WTC11 (cell line): ENCODE results near the gene CD6. TPM values are rescaled to one million over a fixed set of nuclear protein-coding genes. Genes with fewer than 3 reads are reported as not detected.

Source experiments
- ATAC-seq: fragments of 200-7000 bp; cut with Tn5 transposase; 2 replicates; pipeline ENCODE4 v1.10.0; 2021; ENCODE audit warnings: mild to moderate bottlenecking, moderate library complexity
- CTCF ChIA-PET: fragments of 300-600 bp; sonication (Branson Sonifier 250); formaldehyde crosslinking; loops from one replicate; lab custom pipeline; 2021; ENCODE audit warnings: antibody characterized with exemption; lab: Charles Lee
- POLR2A ChIA-PET: fragments of 350-600 bp; sonication (Branson Sonifier 250); formaldehyde crosslinking; loops from one replicate; lab custom pipeline; 2021; ENCODE audit warnings: antibody characterized with exemption; lab: Charles Lee
- DNase-seq: peaks from one replicate; pipeline ENCODE4 v3.0.0; 2021; ENCODE audit warnings: low spot score
- H3K27ac Mint-ChIP-seq: 2 replicates; pipeline ENCODE4 v1.8.0; 2021; ENCODE audit warnings: mixed read lengths
- H3K27me3 Mint-ChIP-seq: 2 replicates; pipeline ENCODE4 v1.8.0; 2021; ENCODE audit warnings: low read depth, mild to moderate bottlenecking, moderate library complexity, mixed read lengths
- H3K36me3 Mint-ChIP-seq: 2 replicates; pipeline ENCODE4 v1.8.0; 2021; ENCODE audit warnings: mixed read lengths
- H3K4me1 Mint-ChIP-seq: 2 replicates; pipeline ENCODE4 v1.8.0; 2022; ENCODE audit warnings: mixed read lengths
- H3K4me3 Mint-ChIP-seq: 2 replicates; pipeline ENCODE4 v1.8.0; 2021; ENCODE audit warnings: mild to moderate bottlenecking, moderate library complexity, mixed read lengths
- H3K9me3 Mint-ChIP-seq: 2 replicates; pipeline ENCODE4 v1.8.0; 2021; ENCODE audit warnings: mixed read lengths
- AFF4 ChIP-seq: sonication (generic); formaldehyde crosslinking; IDR thresholded peaks from 2 replicates; pipeline ENCODE4 v1.8.1; 2023; ENCODE audit warnings: mild to moderate bottlenecking, missing genetic modification reagents, borderline replicate concordance
- CBFB ChIP-seq: sonication (generic); formaldehyde crosslinking; IDR thresholded peaks from 2 replicates; pipeline ENCODE4 v1.8.1; 2022; ENCODE audit warnings: mild to moderate bottlenecking, low read depth, missing genetic modification reagents
- CREB1 ChIP-seq: sonication (generic); formaldehyde crosslinking; IDR thresholded peaks from 2 replicates; pipeline ENCODE4 v1.8.0; 2023; ENCODE audit warnings: mild to moderate bottlenecking, missing genetic modification reagents
- ELF4 ChIP-seq: sonication (generic); formaldehyde crosslinking; IDR thresholded peaks from 2 replicates; pipeline ENCODE4 v1.8.1; 2022; ENCODE audit warnings: low read depth, mild to moderate bottlenecking, moderate library complexity, missing genetic modification reagents
- FOXJ3 ChIP-seq: sonication (generic); formaldehyde crosslinking; IDR thresholded peaks from 2 replicates; pipeline ENCODE4 v1.9.0; 2021; ENCODE audit warnings: missing genetic modification reagents, mild to moderate bottlenecking, borderline replicate concordance
- FOXK1 ChIP-seq: sonication (generic); formaldehyde crosslinking; IDR thresholded peaks from 2 replicates; pipeline ENCODE4 v1.8.0; 2022; ENCODE audit warnings: mild to moderate bottlenecking, moderate library complexity, missing genetic modification reagents
- FOXP4 ChIP-seq: sonication (generic); formaldehyde crosslinking; IDR thresholded peaks from 2 replicates; pipeline ENCODE4 v1.8.0; 2022; ENCODE audit warnings: mild to moderate bottlenecking, missing genetic modification reagents
- HMGA2 ChIP-seq: fragments of 250-450 bp; sonication (Bioruptor Pico); IDR thresholded peaks from 2 replicates; pipeline ENCODE4 v1.4.0; 2021; ENCODE audit warnings: mild to moderate bottlenecking, moderate library complexity
- MLX ChIP-seq: sonication (generic); formaldehyde crosslinking; IDR thresholded peaks from 2 replicates; pipeline ENCODE4 v1.8.1; 2023; ENCODE audit warnings: mild to moderate bottlenecking, missing genetic modification reagents, moderate library complexity
- NFATC4 ChIP-seq: fragments of 250-450 bp; sonication (Bioruptor Pico); IDR thresholded peaks from 2 replicates; pipeline ENCODE4 v1.9.0; 2021; ENCODE audit warnings: mild to moderate bottlenecking
- OVOL2 ChIP-seq: fragments of 250-450 bp; sonication (Bioruptor Pico); IDR thresholded peaks from 2 replicates; pipeline ENCODE4 v1.9.0; 2021; ENCODE audit warnings: mild to moderate bottlenecking, borderline replicate concordance
- TEAD1 ChIP-seq: sonication (generic); formaldehyde crosslinking; IDR thresholded peaks from 2 replicates; pipeline ENCODE4 v1.8.0; 2022; ENCODE audit warnings: mild to moderate bottlenecking, missing genetic modification reagents
- ZNF121 ChIP-seq: sonication (generic); formaldehyde crosslinking; IDR thresholded peaks from 2 replicates; pipeline ENCODE4 v1.8.0; 2023; ENCODE audit warnings: missing genetic modification reagents
- ZNF232 ChIP-seq: sonication (generic); formaldehyde crosslinking; IDR thresholded peaks from 2 replicates; pipeline ENCODE4 v1.8.0; 2022; ENCODE audit warnings: mild to moderate bottlenecking, missing genetic modification reagents
- ZNF396 ChIP-seq: fragments of 250-450 bp; sonication (Bioruptor Pico); IDR thresholded peaks from 2 replicates; pipeline ENCODE4 v1.8.0; 2021; ENCODE audit warnings: mild to moderate bottlenecking, moderate library complexity, borderline replicate concordance
- ZNF512 ChIP-seq: sonication (generic); formaldehyde crosslinking; IDR thresholded peaks from 2 replicates; pipeline ENCODE4 v1.8.1; 2022; ENCODE audit warnings: missing genetic modification reagents, borderline replicate concordance
- ZSCAN18 ChIP-seq: fragments of 250-450 bp; sonication (Bioruptor Pico); IDR thresholded peaks from 2 replicates; pipeline ENCODE4 v2.1.2; 2022; ENCODE audit warnings: mild to moderate bottlenecking, moderate library complexity
- total RNA-seq: library from RNA; stranded (reverse); gene quantifications from 3 replicates; pipeline ENCODE4 v1.2.3, GENCODE V29; 2021
- TF ChIP-seq, protein P1 (sequence below): fragments of 250-450 bp; sonication (Bioruptor Pico); conservative IDR thresholded peaks from 2 replicates; pipeline ENCODE4 v1.9.0; 2021; ENCODE audit warnings: mild to moderate bottlenecking
- TF ChIP-seq, protein P2 (sequence below): sonication (generic); formaldehyde crosslinking; IDR thresholded peaks from 2 replicates; pipeline ENCODE4 v1.8.0; 2022; ENCODE audit warnings: missing genetic modification reagents
- TF ChIP-seq, protein P3 (sequence below): sonication (generic); formaldehyde crosslinking; IDR thresholded peaks from 2 replicates; pipeline ENCODE4 v1.8.0; 2022; ENCODE audit warnings: mild to moderate bottlenecking, missing genetic modification reagents

The CD6 gene
- total RNA-seq, 1 experiment from 2014 or later, result 1.0 TPM

DNA sequence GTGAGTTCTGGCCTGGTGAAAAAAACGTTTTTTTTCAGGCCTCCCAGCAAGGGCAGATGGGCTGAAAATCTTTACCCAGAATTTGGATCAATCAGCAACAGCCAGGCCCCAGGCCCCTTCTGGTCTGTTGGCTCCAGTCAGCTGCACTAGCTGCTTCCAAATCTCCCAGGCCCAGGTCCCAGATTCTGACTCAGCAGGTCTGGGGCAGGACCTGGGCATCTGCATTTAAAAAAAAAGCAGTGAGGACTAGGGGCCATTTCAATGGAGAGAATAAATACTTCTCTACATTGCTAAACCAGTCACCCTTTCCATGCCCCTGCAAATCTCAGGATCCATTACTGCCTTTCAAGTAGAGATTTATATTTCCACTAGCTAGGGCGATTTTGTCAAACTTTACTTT, 23.8 kb upstream of the CD6 start (continued):
- TF ChIP-seq ELF4 (CRISPR knock-in tag) (no peak), FOXP4 (CRISPR knock-in tag) (no peak), ZNF232 (no peak), OVOL2 (CRISPR knock-in tag) (no peak), TEAD1 (CRISPR knock-in tag) (no peak)
- TF ChIP-seq, protein P1, sequence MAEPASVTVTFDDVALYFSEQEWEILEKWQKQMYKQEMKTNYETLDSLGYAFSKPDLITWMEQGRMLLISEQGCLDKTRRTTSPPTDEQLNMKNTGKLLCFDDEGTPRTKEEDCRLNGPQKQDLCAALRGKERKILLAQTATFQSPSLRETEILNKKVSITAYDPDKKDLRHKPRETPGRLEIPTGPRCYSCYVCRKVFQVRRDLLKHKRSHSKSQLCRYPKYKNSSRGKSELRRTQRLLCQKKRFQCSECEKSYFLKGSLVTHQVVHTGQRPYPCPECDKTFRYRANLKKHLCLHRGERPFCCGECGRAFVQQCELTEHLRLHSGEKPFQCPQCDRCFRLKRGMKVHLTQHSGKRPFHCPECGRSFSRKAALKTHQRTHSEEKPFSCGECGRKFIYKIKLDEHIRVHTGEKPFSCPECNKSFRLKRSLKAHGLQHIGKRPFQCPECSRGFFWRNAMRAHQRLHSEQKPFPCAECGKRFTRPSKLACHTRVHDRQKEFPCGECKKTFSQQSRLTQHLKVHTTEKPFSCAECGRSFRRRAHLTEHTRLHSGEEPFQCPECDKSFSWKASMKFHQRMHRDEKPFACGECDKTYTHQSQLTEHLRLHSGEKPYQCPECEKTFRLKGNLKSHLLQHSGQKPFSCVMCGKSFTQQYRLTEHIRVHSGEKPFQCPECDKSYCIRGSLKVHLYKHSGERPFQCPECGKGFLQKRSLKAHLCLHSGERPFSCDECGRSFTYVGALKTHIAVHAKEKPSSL (CRISPR knock-in tag), result no peak

- CTCF ChIA-PET, result interaction anchor here (0.6 to 1.0 kb wide), 3 partner anchors 22 to 49 kb away, joined by 3 to 9 read pairs (median 6); no protein-coding TSS in a partner anchor
- ATAC-seq, result no peak
- POLR2A ChIA-PET, result interaction anchor here (0.6 kb wide), 1 partner anchor 28 kb away, joined by 3 read pairs; no protein-coding TSS in a partner anchor
- Mint-ChIP-seq H3K4me1 (peaks cover 35% of the 10 kb centered on the region), H3K27ac (no peak overlapping the region), H3K4me3 (no peak overlapping the region), H3K36me3 (no peaks in the 10 kb centered on the region), H3K27me3 (peaks cover 39% of the 10 kb centered on the region), H3K9me3 (no peaks in the 10 kb centered on the region)
- no peak for DNase-seq
- no peak for TF ChIP-seq CREB1 (CRISPR knock-in tag)
- TF ChIP-seq NFATC4, result no peak
- no peak for TF ChIP-seq ZNF512
- TF ChIP-seq, protein P2, sequence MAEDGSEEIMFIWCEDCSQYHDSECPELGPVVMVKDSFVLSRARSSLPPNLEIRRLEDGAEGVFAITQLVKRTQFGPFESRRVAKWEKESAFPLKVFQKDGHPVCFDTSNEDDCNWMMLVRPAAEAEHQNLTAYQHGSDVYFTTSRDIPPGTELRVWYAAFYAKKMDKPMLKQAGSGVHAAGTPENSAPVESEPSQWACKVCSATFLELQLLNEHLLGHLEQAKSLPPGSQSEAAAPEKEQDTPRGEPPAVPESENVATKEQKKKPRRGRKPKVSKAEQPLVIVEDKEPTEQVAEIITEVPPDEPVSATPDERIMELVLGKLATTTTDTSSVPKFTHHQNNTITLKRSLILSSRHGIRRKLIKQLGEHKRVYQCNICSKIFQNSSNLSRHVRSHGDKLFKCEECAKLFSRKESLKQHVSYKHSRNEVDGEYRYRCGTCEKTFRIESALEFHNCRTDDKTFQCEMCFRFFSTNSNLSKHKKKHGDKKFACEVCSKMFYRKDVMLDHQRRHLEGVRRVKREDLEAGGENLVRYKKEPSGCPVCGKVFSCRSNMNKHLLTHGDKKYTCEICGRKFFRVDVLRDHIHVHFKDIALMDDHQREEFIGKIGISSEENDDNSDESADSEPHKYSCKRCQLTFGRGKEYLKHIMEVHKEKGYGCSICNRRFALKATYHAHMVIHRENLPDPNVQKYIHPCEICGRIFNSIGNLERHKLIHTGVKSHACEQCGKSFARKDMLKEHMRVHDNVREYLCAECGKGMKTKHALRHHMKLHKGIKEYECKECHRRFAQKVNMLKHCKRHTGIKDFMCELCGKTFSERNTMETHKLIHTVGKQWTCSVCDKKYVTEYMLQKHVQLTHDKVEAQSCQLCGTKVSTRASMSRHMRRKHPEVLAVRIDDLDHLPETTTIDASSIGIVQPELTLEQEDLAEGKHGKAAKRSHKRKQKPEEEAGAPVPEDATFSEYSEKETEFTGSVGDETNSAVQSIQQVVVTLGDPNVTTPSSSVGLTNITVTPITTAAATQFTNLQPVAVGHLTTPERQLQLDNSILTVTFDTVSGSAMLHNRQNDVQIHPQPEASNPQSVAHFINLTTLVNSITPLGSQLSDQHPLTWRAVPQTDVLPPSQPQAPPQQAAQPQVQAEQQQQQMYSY (CRISPR knock-in tag), result no peak
- TF ChIP-seq CBFB (CRISPR knock-in tag), result no peak
- no peak for TF ChIP-seq ZNF396 (CRISPR knock-in tag)
- TF ChIP-seq AFF4 (CRISPR knock-in tag), result no peak
- no peak for TF ChIP-seq ZSCAN18 (CRISPR knock-in tag)
- TF ChIP-seq MLX, result no peak
- TF ChIP-seq, protein P3, sequence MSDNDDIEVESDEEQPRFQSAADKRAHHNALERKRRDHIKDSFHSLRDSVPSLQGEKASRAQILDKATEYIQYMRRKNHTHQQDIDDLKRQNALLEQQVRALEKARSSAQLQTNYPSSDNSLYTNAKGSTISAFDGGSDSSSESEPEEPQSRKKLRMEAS (CRISPR knock-in tag), result no peak
- no peak for TF ChIP-seq FOXK1 (CRISPR knock-in tag)
- no peak for TF ChIP-seq ZNF121 (CRISPR knock-in tag)
- TF ChIP-seq FOXJ3 (CRISPR knock-in tag), result no peak
- TF ChIP-seq HMGA2 (CRISPR knock-in tag), result no peak
Measured at GRCh38 chr11:60948250-60948649, 23.2 kb upstream of the CD6 start.
